ENCODE results near the gene TMEM240. TPM values are rescaled to one million over a fixed set of nuclear protein-coding genes. Genes with fewer than 3 reads are reported as not detected.

The TMEM240 gene
- total RNA-seq, result 14.5 TPM

DNA sequence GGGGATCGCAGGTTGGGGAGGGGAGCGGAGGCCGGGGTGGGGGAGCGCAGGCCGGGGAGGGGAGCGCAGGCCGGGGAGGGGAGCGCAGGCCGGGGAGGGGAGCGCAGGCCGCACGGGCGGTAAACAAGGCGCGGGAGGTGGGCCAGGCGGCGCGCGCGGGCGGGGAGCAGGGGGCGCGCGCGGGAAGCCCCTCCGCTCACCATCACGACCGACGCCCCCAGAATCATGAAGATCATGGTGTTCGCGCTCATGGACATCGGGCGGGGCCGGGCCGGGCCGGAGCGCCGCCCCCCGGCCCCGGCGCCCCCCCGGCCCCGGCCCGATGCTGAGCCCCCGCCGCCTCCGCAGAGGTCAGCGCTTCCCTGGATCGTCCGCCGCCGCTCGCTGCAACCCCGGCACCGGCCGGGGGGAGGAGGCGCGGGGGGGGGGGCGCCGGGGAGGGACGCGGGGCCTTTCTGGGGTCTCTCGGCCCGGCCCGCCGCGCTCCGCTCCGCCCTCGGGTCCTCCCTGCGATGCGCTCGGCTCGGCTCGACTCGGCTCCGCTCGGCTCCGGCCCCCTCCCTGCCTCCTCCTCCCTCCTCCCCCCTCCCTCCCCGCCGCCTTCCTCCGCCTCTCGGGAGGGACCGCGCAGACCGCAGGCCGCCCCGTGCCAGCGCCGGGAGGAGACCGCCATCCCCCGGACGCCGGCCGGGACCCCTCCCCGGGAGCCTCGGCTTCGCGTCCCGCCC is at the start of gene TMEM240:
TMEM240 (minus strand) TSS at position 535 of the 728 bp plus-strand sequence; CDS start at position 257, 278 bp downstream.

DNA sequence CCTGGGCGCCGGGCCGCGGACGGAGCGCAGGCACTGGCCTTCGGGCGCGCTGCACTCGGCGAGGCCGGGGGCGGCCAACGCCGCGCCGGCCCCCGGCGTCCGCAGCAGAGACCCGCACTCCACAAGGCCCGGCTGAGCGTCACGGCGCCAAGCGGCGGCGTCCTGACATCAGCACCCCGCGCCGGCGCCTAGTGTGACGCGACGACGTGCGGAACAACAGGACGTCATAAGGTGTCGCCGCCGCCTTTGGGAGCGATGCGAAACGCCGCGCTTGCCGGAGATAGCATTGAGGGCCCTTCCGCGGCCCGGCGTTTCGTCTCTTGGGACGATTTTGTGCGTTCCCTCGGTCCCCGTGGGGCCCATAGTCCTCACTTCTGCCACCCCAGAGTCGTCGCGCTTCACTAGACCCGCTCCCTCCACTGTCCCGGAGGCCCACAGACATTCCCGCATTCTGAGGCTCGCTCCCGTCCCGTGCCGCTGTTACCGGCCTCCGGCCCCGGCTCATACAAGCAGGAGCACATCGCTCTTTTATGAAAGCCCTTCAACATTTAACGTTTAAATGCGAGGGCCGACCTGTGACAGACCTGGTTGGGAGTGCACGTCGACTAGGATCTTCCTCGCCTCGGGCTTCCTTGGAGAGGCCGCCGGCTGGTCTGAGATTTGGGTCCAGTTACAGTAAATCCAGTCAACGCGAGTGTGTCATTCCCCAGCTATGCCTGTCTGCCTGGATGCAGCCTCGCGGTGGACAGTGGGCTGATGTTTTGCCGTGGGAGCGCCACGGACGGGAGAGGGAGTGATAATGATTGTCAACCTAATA is 34.5 kb upstream of the TMEM240 start, which contains the start of gene SSU72:
SSU72 (minus strand) TSS at position 143 of the 817 bp plus-strand sequence. CDS start 306 bp downstream, outside the sequence.

DNA sequence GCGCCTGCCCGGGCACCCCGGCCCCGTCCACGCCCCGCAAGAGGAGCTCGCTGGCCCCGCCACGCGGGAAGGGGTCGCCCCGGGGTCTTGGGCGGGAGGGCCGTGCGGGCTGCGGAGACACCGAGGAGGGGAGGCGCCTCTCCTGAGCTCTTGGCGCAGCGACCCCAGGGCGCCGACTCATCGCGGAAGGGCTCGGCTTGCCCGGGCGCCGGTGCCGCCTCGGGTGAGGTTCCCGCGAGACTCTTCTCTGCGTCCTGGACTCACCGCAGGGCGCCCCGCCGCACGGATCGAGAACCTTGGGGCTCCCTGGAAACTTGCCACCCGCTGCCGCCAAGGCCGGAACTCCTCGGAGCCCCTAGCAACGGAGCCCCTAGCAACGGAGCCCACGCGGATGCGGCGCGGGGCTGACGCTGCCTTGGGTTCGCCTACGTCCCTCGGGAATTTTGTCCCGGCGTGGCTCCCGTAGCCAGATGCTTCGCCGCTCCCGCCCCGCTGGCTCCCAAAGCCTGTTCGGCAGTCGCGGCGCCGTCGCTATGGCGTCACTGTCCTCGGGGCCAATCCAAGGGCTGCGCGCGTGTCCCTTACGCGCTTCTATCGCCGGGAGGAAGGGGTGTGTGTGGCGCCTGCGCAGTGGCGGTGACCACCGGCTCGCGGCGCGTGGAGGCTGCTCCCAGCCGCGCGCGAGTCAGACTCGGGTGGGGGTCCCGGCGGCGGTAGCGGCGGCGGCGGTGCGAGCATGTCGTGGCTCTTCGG is 28.7 kb downstream of the TMEM240 start, which contains the start of gene ATAD3A:
ATAD3A (plus strand) TSS at position 630 of the 753 bp plus-strand sequence; CDS start at position 737, 107 bp downstream.

Other genes with a start within 250 kb of the TMEM240 start
- 61.6 TPM for gene ACAP3, start 232.7 kb downstream of the TMEM240 start, total RNA-seq
- 15.2 TPM for gene PUSL1, start 232.0 kb downstream of the TMEM240 start, total RNA-seq
- gene INTS11, start 216.0 kb downstream of the TMEM240 start, total RNA-seq, result 37.8 TPM
- 13.8 TPM for gene CPTP, start 215.8 kb downstream of the TMEM240 start, total RNA-seq
- 0.23 TPM for gene TAS1R3, start 209.3 kb downstream of the TMEM240 start, total RNA-seq
- 58.6 TPM for gene DVL1, start 191.2 kb downstream of the TMEM240 start, total RNA-seq
- 11.5 TPM for gene MXRA8, start 182.1 kb downstream of the TMEM240 start, total RNA-seq
- 39.2 TPM for gene AURKAIP1, start 165.4 kb downstream of the TMEM240 start, total RNA-seq
- 107 TPM for gene CCNL2, start 141.3 kb downstream of the TMEM240 start, total RNA-seq
- 65.0 TPM for gene MRPL20, start 133.3 kb downstream of the TMEM240 start, total RNA-seq
- gene ANKRD65, start 119.3 kb downstream of the TMEM240 start, total RNA-seq, result 1.6 TPM
- gene VWA1, start 104.9 kb downstream of the TMEM240 start, total RNA-seq, result 5.3 TPM
- not detected for gene ATAD3C, start 90.9 kb downstream of the TMEM240 start, total RNA-seq
- 9.9 TPM for gene ATAD3B, start 68.9 kb downstream of the TMEM240 start, total RNA-seq
- gene ATAD3A, start 28.5 kb downstream of the TMEM240 start, total RNA-seq, result 12.9 TPM
- 51.7 TPM for gene SSU72, start 34.2 kb upstream of the TMEM240 start, total RNA-seq
- 8.3 TPM for gene FNDC10, start 59.5 kb upstream of the TMEM240 start, total RNA-seq
- 48.0 TPM for gene MIB2, start 74.9 kb upstream of the TMEM240 start, total RNA-seq
- 0.92 TPM for gene MMP23B, start 91.5 kb upstream of the TMEM240 start, total RNA-seq
- 10.8 TPM for gene CDK11B, start 118.4 kb upstream of the TMEM240 start, total RNA-seq
- 65.7 TPM for gene SLC35E2B, start 152.2 kb upstream of the TMEM240 start, total RNA-seq
- gene CDK11A, start 183.7 kb upstream of the TMEM240 start, total RNA-seq, result 20.1 TPM
- 29.1 TPM for gene NADK, start 237.8 kb upstream of the TMEM240 start, total RNA-seq

Measured in diencephalon (tissue), 1 donor.